MM.1S (cell line): Measurements from ENCODE around the gene HS6ST3.

Experiments used
- DNase-seq: peaks from one replicate; pipeline ENCODE4 v3.0.0-alpha.2; 2015
- H2AFZ ChIP-seq: fragments of 300-600 bp; sonication (generic); 2 replicates; pipeline ENCODE4 v1.6.0; 2016; ENCODE audit warnings: antibody characterized with exemption, low read length
- H3F3A ChIP-seq: fragments of 300-600 bp; sonication (generic); 2 replicates; pipeline ENCODE4 v1.6.1; 2016; ENCODE audit warnings: mild to moderate bottlenecking, antibody characterized with exemption, low read length, moderate library complexity, mixed read lengths; ENCODE audit not compliant: insufficient read depth
- H3K27ac ChIP-seq: fragments of 300-600 bp; sonication (generic); 2 replicates; pipeline ENCODE4 v1.5.1; 2016; ENCODE audit warnings: mild to moderate bottlenecking, low read length
- H3K27me3 ChIP-seq: fragments of 300-600 bp; sonication (generic); replicated peaks from 2 replicates; pipeline ENCODE4 v1.6.0; 2016; ENCODE audit warnings: low read length; ENCODE audit not compliant: insufficient read depth
- H3K36me3 ChIP-seq: fragments of 300-600 bp; sonication (generic); replicated peaks from 2 replicates; pipeline ENCODE4 v1.6.1; 2016; ENCODE audit warnings: mild to moderate bottlenecking, low read length, mixed read lengths; ENCODE audit not compliant: insufficient read depth
- H3K4me1 ChIP-seq: fragments of 300-600 bp; sonication (generic); 2 replicates; pipeline ENCODE4 v1.6.1; 2016; ENCODE audit warnings: low read length, mixed read lengths
- H3K4me2 ChIP-seq: fragments of 300-600 bp; sonication (generic); 2 replicates; pipeline ENCODE4 v1.6.0; 2016; ENCODE audit warnings: low read depth, low read length
- H3K4me3 ChIP-seq: fragments of 300-600 bp; sonication (generic); 2 replicates; pipeline ENCODE4 v1.5.1; 2016; ENCODE audit warnings: low read length, mixed read lengths
- H3K79me2 ChIP-seq: fragments of 300-600 bp; sonication (generic); 2 replicates; pipeline ENCODE4 v1.6.1; 2016; ENCODE audit warnings: mixed run types, low read length, mixed read lengths
- H3K9ac ChIP-seq: fragments of 300-600 bp; sonication (generic); 2 replicates; pipeline ENCODE4 v1.6.1; 2016; ENCODE audit warnings: low read length, mixed read lengths
- H3K9me2 ChIP-seq: fragments of 300-600 bp; sonication (generic); replicated peaks from 2 replicates; pipeline ENCODE4 v1.6.1; 2016; ENCODE audit warnings: mild to moderate bottlenecking, low read length, mixed read lengths; ENCODE audit not compliant: insufficient read depth
- H3K9me3 ChIP-seq: fragments of 300-600 bp; sonication (generic); replicated peaks from 2 replicates; pipeline ENCODE4 v1.6.1; 2016; ENCODE audit warnings: mild to moderate bottlenecking, low read length, mixed read lengths; ENCODE audit not compliant: insufficient read depth
- H4K20me1 ChIP-seq: fragments of 300-600 bp; sonication (generic); 2 replicates; pipeline ENCODE4 v1.6.1; 2016; ENCODE audit warnings: mild to moderate bottlenecking, low read length, moderate library complexity, mixed read lengths; ENCODE audit not compliant: insufficient read depth
- EZH2 ChIP-seq: fragments of 300-600 bp; sonication (generic); optimal IDR thresholded peaks from 2 replicates; pipeline ENCODE3; 2017; ENCODE audit warnings: low read depth, mild to moderate bottlenecking, antibody characterized with exemption, low read length, mixed read lengths
- EZH2phosphoT487 ChIP-seq: fragments of 300-600 bp; sonication (generic); IDR thresholded peaks from 2 replicates; pipeline ENCODE4 v1.6.1; 2018; ENCODE audit warnings: antibody characterized with exemption, low read length
- TF ChIP-seq, protein P1 (sequence below): fragments of 300-600 bp; sonication (generic); IDR thresholded peaks from 2 replicates; pipeline ENCODE4 v1.5.1; 2016; ENCODE audit warnings: antibody characterized with exemption, low read length, mixed read lengths

HS6ST3 gene

DNA sequence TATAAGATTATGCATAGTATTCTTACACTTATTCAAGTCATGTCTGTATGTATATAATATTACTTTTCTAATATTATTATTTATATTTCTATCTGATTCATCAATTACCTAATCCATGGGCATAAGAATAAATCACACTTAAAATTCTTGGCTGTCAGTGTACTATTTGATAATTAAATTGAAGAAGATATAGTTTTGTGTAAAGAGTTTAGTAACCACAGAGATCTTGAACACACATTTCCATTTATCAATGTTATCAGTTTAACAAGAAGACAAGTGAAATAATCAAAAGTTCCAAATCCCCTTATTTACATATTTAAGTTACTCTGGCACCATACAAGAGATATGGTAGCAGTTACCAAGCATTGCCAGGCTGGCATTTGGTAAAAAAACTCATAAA lies 659.9 kb downstream of the HS6ST3 start:
- no peaks in the 10 kb centered on the region for H3K4me1 ChIP-seq
- H3F3A ChIP-seq = no peaks in the 10 kb centered on the region
- H3K9ac ChIP-seq = no peak overlapping the region
- no peaks in the 10 kb centered on the region for H3K79me2 ChIP-seq
- no peak overlapping the region for H3K27ac ChIP-seq
- no peaks in the 10 kb centered on the region for H3K9me2 ChIP-seq
- no peaks in the 10 kb centered on the region for H3K36me3 ChIP-seq
- H2AFZ ChIP-seq = no peak overlapping the region
- TF ChIP-seq EZH2phosphoT487 = no peak
- no peak for TF ChIP-seq EZH2
- TF ChIP-seq, protein P1, sequence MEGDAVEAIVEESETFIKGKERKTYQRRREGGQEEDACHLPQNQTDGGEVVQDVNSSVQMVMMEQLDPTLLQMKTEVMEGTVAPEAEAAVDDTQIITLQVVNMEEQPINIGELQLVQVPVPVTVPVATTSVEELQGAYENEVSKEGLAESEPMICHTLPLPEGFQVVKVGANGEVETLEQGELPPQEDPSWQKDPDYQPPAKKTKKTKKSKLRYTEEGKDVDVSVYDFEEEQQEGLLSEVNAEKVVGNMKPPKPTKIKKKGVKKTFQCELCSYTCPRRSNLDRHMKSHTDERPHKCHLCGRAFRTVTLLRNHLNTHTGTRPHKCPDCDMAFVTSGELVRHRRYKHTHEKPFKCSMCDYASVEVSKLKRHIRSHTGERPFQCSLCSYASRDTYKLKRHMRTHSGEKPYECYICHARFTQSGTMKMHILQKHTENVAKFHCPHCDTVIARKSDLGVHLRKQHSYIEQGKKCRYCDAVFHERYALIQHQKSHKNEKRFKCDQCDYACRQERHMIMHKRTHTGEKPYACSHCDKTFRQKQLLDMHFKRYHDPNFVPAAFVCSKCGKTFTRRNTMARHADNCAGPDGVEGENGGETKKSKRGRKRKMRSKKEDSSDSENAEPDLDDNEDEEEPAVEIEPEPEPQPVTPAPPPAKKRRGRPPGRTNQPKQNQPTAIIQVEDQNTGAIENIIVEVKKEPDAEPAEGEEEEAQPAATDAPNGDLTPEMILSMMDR = no peak
- no peaks in the 10 kb centered on the region for H4K20me1 ChIP-seq
- no peaks in the 10 kb centered on the region for H3K9me3 ChIP-seq
- no peak for DNase-seq
- H3K27me3 ChIP-seq = no peaks in the 10 kb centered on the region
- H3K4me3 ChIP-seq = no peak overlapping the region
- no peak overlapping the region for H3K4me2 ChIP-seq

DNA sequence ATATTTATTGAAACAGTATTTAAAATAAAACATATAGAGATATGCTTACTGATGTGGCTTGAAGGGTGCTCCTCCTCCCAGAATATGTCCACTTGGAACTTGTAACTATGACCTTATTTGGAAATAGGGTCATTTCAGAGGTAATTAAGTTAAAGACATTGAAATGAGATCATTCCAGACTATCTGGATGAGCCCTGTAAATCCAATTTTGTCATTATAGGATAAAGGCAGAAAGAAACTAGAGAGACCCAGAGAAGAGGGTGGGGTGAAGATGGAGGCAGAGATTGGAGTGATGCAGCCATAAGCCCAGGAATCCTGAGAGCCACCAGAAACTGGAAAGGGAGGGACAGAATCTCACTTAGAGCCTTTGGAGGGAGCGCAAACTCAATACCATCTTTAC lies 661.2 kb downstream of the HS6ST3 start:
- H3K36me3 ChIP-seq = no peaks in the 10 kb centered on the region
- no peaks in the 10 kb centered on the region for H3K9me2 ChIP-seq
- TF ChIP-seq EZH2 (no peak), EZH2phosphoT487 (no peak)
- TF ChIP-seq, protein P1 = no peak
- H3K4me1 ChIP-seq = no peaks in the 10 kb centered on the region
- H2AFZ ChIP-seq = no peak overlapping the region
- no peaks in the 10 kb centered on the region for H3K9me3 ChIP-seq
- DNase-seq = no peak
- no peaks in the 10 kb centered on the region for H3F3A ChIP-seq
- H4K20me1 ChIP-seq = no peaks in the 10 kb centered on the region
- no peaks in the 10 kb centered on the region for H3K27me3 ChIP-seq
- no peaks in the 10 kb centered on the region for H3K79me2 ChIP-seq
- H3K9ac ChIP-seq = no peak overlapping the region
- H3K4me2 ChIP-seq = no peak overlapping the region
- no peak overlapping the region for H3K4me3 ChIP-seq
- H3K27ac ChIP-seq = no peak overlapping the region

DNA sequence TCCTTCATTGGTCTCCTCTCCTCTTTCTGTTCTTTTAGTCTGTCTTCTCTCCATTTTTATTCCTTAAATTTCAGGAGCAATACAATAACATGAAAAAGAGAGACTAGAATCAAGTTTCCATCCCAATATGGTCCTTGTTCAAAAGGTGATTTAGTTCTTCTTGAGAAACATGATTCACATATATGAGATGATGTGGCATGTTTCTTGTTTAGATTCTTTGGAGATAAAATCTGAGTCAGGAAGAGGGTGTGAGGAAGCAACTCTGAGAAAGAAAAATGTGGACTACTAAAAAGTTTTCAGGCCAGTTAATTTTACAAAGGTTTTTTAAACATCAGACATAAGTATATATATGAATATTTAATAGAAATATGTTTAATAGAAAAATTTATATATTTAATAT lies 673.0 kb downstream of the HS6ST3 start:
- Histone ChIP-seq H3F3A (peaks cover 2% of the 10 kb centered on the region; the same call in 1 of the 2 replicates), H3K9me2 (no peaks in the 10 kb centered on the region), H3K4me3 (no peak overlapping the region), H3K79me2 (no peaks in the 10 kb centered on the region), H3K27ac (no peak overlapping the region), H3K9me3 (no peaks in the 10 kb centered on the region), H4K20me1 (no peaks in the 10 kb centered on the region), H3K4me2 (no peak overlapping the region), H3K27me3 (no peaks in the 10 kb centered on the region), H3K36me3 (no peaks in the 10 kb centered on the region), H2AFZ (no peak overlapping the region), H3K4me1 (peaks cover 31% of the 10 kb centered on the region), H3K9ac (no peak overlapping the region)
- DNase-seq = no peak
- TF ChIP-seq, protein P1 = no peak
- TF ChIP-seq EZH2phosphoT487 (no peak), EZH2 (no peak)
